ENCODE results near the gene QRICH2. TPM values are rescaled to one million over a fixed set of nuclear protein-coding genes. Genes with fewer than 3 reads are reported as not detected.

QRICH2 gene
- polyA plus RNA-seq, 1 experiment = 3.4 TPM

GRCh38 chr17:76271669-76272540 lies 36.2 kb downstream of the QRICH2 start:
- Histone ChIP-seq H3K36me3 (ENCODE audit: control insufficient read depth, insufficient read depth, low read length) (peaks cover 8% of the 10 kb centered on the region), H3K27me3 (ENCODE audit: control insufficient read depth, insufficient read depth, low read length) (no peaks in the 10 kb centered on the region), H3K4me3 (ENCODE audit: low read depth, low read length) (no peak overlapping the region)
- no peak for DNase-seq (ENCODE audit: low read depth)
- POLR2A ChIA-PET = no interaction called here
- CTCF ChIA-PET = interaction anchor here (0.8 to 4.8 kb wide), 2 partner anchors 8 to 148 kb away, joined by 3 to 40 read pairs; no protein-coding TSS in a partner anchor
- no peak for TF ChIP-seq CTCF (IDR thresholded peaks at IDR 0.05; ENCODE audit: insufficient read depth, low read depth, low read length)

GRCh38 chr17:76270770-76271668 lies 37.1 kb downstream of the QRICH2 start:
- Histone ChIP-seq H3K4me3 (ENCODE audit: low read depth, low read length) (no peak overlapping the region), H3K27me3 (ENCODE audit: control insufficient read depth, insufficient read depth, low read length) (no peaks in the 10 kb centered on the region), H3K36me3 (ENCODE audit: control insufficient read depth, insufficient read depth, low read length) (peaks cover 7% of the 10 kb centered on the region)
- CTCF ChIA-PET = interaction anchor here (0.8 to 4.8 kb wide), 2 partner anchors 9 to 147 kb away, joined by 3 to 40 read pairs; no protein-coding TSS in a partner anchor
- POLR2A ChIA-PET = no interaction called here
- no peak for DNase-seq (ENCODE audit: low read depth)
- TF ChIP-seq CTCF (IDR thresholded peaks at IDR 0.05; ENCODE audit: insufficient read depth, low read depth, low read length) = no peak

- Histone ChIP-seq H3K36me3 (ENCODE audit: control insufficient read depth, insufficient read depth, low read length) (peaks cover 7% of the 10 kb centered on the region), H3K27me3 (ENCODE audit: control insufficient read depth, insufficient read depth, low read length) (no peaks in the 10 kb centered on the region), H3K4me3 (ENCODE audit: low read depth, low read length) (no peak overlapping the region)
- no peak for TF ChIP-seq CTCF (IDR thresholded peaks at IDR 0.05; ENCODE audit: insufficient read depth, low read depth, low read length)
- no peak for DNase-seq (ENCODE audit: low read depth)
- ChIA-PET CTCF (interaction anchor here (1.0 to 4.8 kb wide), 2 partner anchors 10 to 12 kb away, joined by 3 to 40 read pairs; no protein-coding TSS in a partner anchor), POLR2A (no interaction called here)
These were observed 37.9 kb downstream of the QRICH2 start for GRCh38 chr17:76270127-76270592.

GRCh38 chr17:76268991-76269981 lies 38.8 kb downstream of the QRICH2 start:
- ChIA-PET CTCF (interaction anchor here (0.9 to 4.8 kb wide), 6 partner anchors 10 to 151 kb away, joined by 3 to 40 read pairs (median 3); no protein-coding TSS in a partner anchor), POLR2A (no interaction called here)
- Histone ChIP-seq H3K27me3 (ENCODE audit: control insufficient read depth, insufficient read depth, low read length) (no peaks in the 10 kb centered on the region), H3K36me3 (ENCODE audit: control insufficient read depth, insufficient read depth, low read length) (peaks cover 7% of the 10 kb centered on the region), H3K4me3 (ENCODE audit: low read depth, low read length) (no peak overlapping the region)
- no peak for DNase-seq (ENCODE audit: low read depth)
- TF ChIP-seq CTCF (IDR thresholded peaks at IDR 0.05; ENCODE audit: insufficient read depth, low read depth, low read length) = no peak
